Astrocyte (in vitro differentiated cells and primary cell): ENCODE results near the gene FASN. TPM values are rescaled to one million over a fixed set of nuclear protein-coding genes. Genes with fewer than 3 reads are reported as not detected.
"Not testable (repeated sequence)": the region's sequence is repeated elsewhere in the genome, so short reads cannot be mapped to it uniquely, and the experiment has no call there.

Experiments
- DNase-seq: peaks from one replicate; pipeline ENCODE4 v3.0.0-alpha.2; 2010; ENCODE audit warnings: low read depth
- FAIRE-seq: peaks from 2 replicates; lab custom pipeline; 2011; peaks lifted over from hg19 to GRCh38; lab: Jason Lieb, UNC
- H2AFZ ChIP-seq: 2 replicates; pipeline ENCODE4 v1.6.0; 2012; ENCODE audit warnings: low read depth, low read length, inconsistent platforms
- H3K27ac ChIP-seq: 2 replicates; pipeline ENCODE4 v1.5.1; 2011; ENCODE audit warnings: low read depth, low read length, inconsistent platforms
- H3K27me3 ChIP-seq: 2 replicates; pipeline ENCODE4 v1.6.0; 2011; ENCODE audit warnings: low read length, inconsistent platforms; ENCODE audit not compliant: insufficient read depth
- H3K36me3 ChIP-seq: 2 replicates; pipeline ENCODE4 v1.5.1; 2011; ENCODE audit warnings: low read length, inconsistent platforms; ENCODE audit not compliant: insufficient read depth
- H3K4me1 ChIP-seq: 2 replicates; pipeline ENCODE4 v1.5.1; 2011; ENCODE audit warnings: low read length, inconsistent platforms; ENCODE audit not compliant: insufficient read depth
- H3K4me2 ChIP-seq: 2 replicates; pipeline ENCODE4 v1.6.0; 2012; ENCODE audit warnings: low read length, inconsistent platforms
- H3K4me3 ChIP-seq: 2 replicates; pipeline ENCODE4 v1.5.1; 2011; ENCODE audit warnings: low read depth, mild to moderate bottlenecking, low read length, inconsistent platforms; ENCODE audit not compliant: insufficient read depth
- H3K79me2 ChIP-seq: 2 replicates; pipeline ENCODE4 v1.6.0; 2012; ENCODE audit warnings: mild to moderate bottlenecking, low read length, inconsistent platforms; ENCODE audit not compliant: insufficient read depth
- H3K9ac ChIP-seq: 2 replicates; pipeline ENCODE4 v1.6.0; 2012; ENCODE audit warnings: mild to moderate bottlenecking, low read length, inconsistent platforms
- H3K9me3 ChIP-seq: 2 replicates; pipeline ENCODE4 v1.5.1; 2012; ENCODE audit warnings: low read depth, mild to moderate bottlenecking, low read length, inconsistent platforms; ENCODE audit not compliant: insufficient read depth
- H4K20me1 ChIP-seq: 2 replicates; pipeline ENCODE4 v1.6.0; 2012; ENCODE audit warnings: low read length, inconsistent platforms; ENCODE audit not compliant: insufficient read depth
- H3K27ac Mint-ChIP-seq: one replicate; pipeline ENCODE4 v1.8.0; 2021; ENCODE audit warnings: mild to moderate bottlenecking, mixed read lengths; ENCODE audit not compliant: unreplicated experiment
- H3K27me3 Mint-ChIP-seq: one replicate; pipeline ENCODE4 v1.8.0; 2021; ENCODE audit warnings: low read depth, mixed read lengths; ENCODE audit not compliant: unreplicated experiment
- H3K36me3 Mint-ChIP-seq: one replicate; pipeline ENCODE4 v1.8.0; 2021; ENCODE audit warnings: low read depth, mixed read lengths; ENCODE audit not compliant: unreplicated experiment
- H3K4me1 Mint-ChIP-seq: one replicate; pipeline ENCODE4 v1.8.0; 2021; ENCODE audit warnings: low read depth, mixed read lengths; ENCODE audit not compliant: unreplicated experiment
- H3K4me3 Mint-ChIP-seq: one replicate; pipeline ENCODE4 v1.8.0; 2021; ENCODE audit warnings: mild to moderate bottlenecking, moderate library complexity, mixed read lengths; ENCODE audit not compliant: unreplicated experiment
- H3K9me3 Mint-ChIP-seq: one replicate; pipeline ENCODE4 v1.8.0; 2021; ENCODE audit warnings: mild to moderate bottlenecking, mixed read lengths; ENCODE audit not compliant: unreplicated experiment
- EZH2 ChIP-seq: IDR thresholded peaks from 2 replicates; pipeline ENCODE4 v1.6.1; 2012; ENCODE audit warnings: mild to moderate bottlenecking, low read length, inconsistent platforms; ENCODE audit not compliant: insufficient read depth
- total RNA-seq: library from RNA; stranded (reverse); gene quantifications from 2 replicates; pipeline ENCODE4 v1.2.1, GENCODE V29; 2021
- TF ChIP-seq, protein P1 (sequence below): IDR thresholded peaks from 2 replicates; pipeline ENCODE4 v1.5.1; 2011; ENCODE audit warnings: low read depth, mild to moderate bottlenecking, inconsistent platforms, low read length, moderate library complexity; ENCODE audit not compliant: insufficient read depth

FASN gene
- total RNA-seq, 1 donor from 2014 or later = 203 TPM

- H3K9me3 ChIP-seq = no peaks in the 10 kb centered on the region
- H3K9me3 Mint-ChIP-seq = no peaks in the 10 kb centered on the region
- no peak overlapping the region for H3K4me3 Mint-ChIP-seq
- H4K20me1 ChIP-seq = no peaks in the 10 kb centered on the region
- no peak for TF ChIP-seq EZH2
- TF ChIP-seq, protein P1, sequence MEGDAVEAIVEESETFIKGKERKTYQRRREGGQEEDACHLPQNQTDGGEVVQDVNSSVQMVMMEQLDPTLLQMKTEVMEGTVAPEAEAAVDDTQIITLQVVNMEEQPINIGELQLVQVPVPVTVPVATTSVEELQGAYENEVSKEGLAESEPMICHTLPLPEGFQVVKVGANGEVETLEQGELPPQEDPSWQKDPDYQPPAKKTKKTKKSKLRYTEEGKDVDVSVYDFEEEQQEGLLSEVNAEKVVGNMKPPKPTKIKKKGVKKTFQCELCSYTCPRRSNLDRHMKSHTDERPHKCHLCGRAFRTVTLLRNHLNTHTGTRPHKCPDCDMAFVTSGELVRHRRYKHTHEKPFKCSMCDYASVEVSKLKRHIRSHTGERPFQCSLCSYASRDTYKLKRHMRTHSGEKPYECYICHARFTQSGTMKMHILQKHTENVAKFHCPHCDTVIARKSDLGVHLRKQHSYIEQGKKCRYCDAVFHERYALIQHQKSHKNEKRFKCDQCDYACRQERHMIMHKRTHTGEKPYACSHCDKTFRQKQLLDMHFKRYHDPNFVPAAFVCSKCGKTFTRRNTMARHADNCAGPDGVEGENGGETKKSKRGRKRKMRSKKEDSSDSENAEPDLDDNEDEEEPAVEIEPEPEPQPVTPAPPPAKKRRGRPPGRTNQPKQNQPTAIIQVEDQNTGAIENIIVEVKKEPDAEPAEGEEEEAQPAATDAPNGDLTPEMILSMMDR = no peak
- peaks cover 6% of the 10 kb centered on the region for H3K36me3 Mint-ChIP-seq
- H3K27ac Mint-ChIP-seq = no peak overlapping the region
- no peak overlapping the region for H3K27ac ChIP-seq
- no peak overlapping the region for H3K4me2 ChIP-seq
- H3K4me3 ChIP-seq = no peak overlapping the region
- H3K79me2 ChIP-seq = no peaks in the 10 kb centered on the region
- H3K36me3 ChIP-seq = no peaks in the 10 kb centered on the region
- H2AFZ ChIP-seq = no peak overlapping the region
- no peaks in the 10 kb centered on the region for H3K27me3 ChIP-seq
- H3K4me1 ChIP-seq = no peaks in the 10 kb centered on the region
- no peak for FAIRE-seq
- no peak overlapping the region for H3K9ac ChIP-seq
- DNase-seq = no peak
- H3K27me3 Mint-ChIP-seq = no peaks in the 10 kb centered on the region
- H3K4me1 Mint-ChIP-seq = no peaks in the 10 kb centered on the region
These were observed 47.6 kb upstream of the FASN start for GRCh38 chr17:82145550-82146155.

DNA sequence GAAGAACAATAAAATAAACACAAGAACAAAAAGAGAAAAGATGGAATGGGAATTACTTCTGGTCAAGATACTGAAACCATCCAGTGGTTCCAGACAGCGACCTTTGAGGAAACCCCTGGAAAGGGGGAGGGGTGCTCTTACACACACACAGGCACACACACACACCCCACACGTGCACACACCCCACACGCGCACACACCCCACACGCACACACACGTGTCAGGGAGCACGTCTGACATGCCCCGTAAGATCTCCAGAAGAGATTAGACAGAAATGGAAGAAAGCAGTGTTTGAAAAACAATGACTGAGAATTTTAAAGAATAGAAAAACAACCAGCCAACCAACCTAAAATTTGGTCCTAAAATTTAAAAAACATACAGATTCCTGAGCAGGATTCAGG, 45.3 kb upstream of the FASN start:
- no peak for DNase-seq
- TF ChIP-seq, protein P1 = no peak
- no peak for TF ChIP-seq EZH2
- Histone ChIP-seq H3K4me2 (no peak overlapping the region), H3K27me3 (no peaks in the 10 kb centered on the region), H3K79me2 (no peaks in the 10 kb centered on the region), H4K20me1 (no peaks in the 10 kb centered on the region), H3K4me3 (no peak overlapping the region), H3K9me3 (no peaks in the 10 kb centered on the region), H3K4me1 (no peaks in the 10 kb centered on the region), H2AFZ (no peak overlapping the region), H3K9ac (no peak overlapping the region), H3K27ac (no peak overlapping the region), H3K36me3 (no peaks in the 10 kb centered on the region)
- FAIRE-seq = no peak
- Mint-ChIP-seq H3K36me3 (peaks cover 6% of the 10 kb centered on the region), H3K27ac (no peak overlapping the region), H3K4me1 (no peaks in the 10 kb centered on the region), H3K9me3 (no peaks in the 10 kb centered on the region), H3K4me3 (no peak overlapping the region), H3K27me3 (no peaks in the 10 kb centered on the region)

GRCh38 chr17:82139961-82140360, 41.9 kb upstream of the FASN start:
- not testable (repeated sequence) for H4K20me1 ChIP-seq, H3K4me1 Mint-ChIP-seq, H3K9ac ChIP-seq, H3K4me2 ChIP-seq, FAIRE-seq, H3K9me3 ChIP-seq, H3K9me3 Mint-ChIP-seq, H3K36me3 Mint-ChIP-seq, H3K27ac Mint-ChIP-seq, H3K36me3 ChIP-seq, DNase-seq, H3K4me1 ChIP-seq, H3K27me3 Mint-ChIP-seq, H3K79me2 ChIP-seq, H3K27me3 ChIP-seq, H3K4me3 ChIP-seq, H2AFZ ChIP-seq, H3K4me3 Mint-ChIP-seq, H3K27ac ChIP-seq
